Uterus (tissue), 2 donors: ENCODE results near the gene CYP26B1.

ENCODE experiments used
- POLR2A ChIP-seq, 2 donors: fragments of 450-650 bp; IDR thresholded peaks; one replicate each; pipeline ENCODE4 v1.6.1; 2016; ENCODE audit warnings: antibody characterized with exemption in 2 of 2, mild to moderate bottlenecking in 1 of 2, moderate library complexity in 1 of 2
- TF ChIP-seq, protein P1 (sequence below), 4 experiments: fragments of 200-600 bp in 2 of 4; fragments of 450-650 bp in 2 of 4; sonication (generic) in 2 of 4; IDR thresholded peaks; one replicate each; pipeline ENCODE4 v1.5.1; 2016 to 2019; ENCODE audit warnings: antibody characterized with exemption in 4 of 4, mild to moderate bottlenecking in 2 of 4, moderate library complexity in 1 of 4

DNA sequence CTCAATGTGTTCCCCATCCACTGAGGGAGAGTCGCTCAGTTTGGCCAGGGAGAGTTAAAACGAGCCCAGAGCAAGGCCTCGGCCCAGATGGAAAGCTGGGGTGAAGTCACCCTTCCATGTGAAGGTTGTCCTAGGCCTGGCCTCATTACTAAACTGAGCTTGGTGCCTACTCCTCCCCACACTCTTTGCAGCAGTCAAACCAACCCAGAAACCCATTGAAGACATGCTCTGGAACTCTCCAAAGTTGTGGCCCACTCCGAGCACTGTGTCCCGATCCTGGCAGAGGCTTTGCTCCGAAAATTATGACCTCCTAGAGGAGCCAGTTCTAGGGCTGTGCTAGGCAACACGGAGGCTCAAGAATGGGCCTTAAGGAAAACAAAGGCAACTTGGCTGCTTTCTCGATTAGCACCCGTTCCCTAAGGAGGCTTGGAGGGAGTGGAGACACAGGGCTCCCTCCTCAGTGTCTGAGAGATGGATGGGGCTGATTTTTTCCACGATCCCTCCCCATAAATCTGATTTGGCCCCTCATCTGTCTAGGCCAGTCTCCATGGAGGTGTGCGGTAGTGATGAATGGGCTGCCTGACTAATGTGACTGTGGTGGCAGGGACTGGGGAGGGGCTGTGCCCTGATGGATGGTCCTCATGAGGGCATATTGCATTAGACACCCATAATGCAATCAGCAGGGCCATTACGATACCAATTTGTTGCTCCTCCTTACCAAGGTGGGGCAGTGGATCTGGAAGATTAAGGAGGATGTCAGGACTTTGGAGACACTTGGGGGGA lies 11.7 kb upstream of the CYP26B1 start:
- TF ChIP-seq, protein P1, sequence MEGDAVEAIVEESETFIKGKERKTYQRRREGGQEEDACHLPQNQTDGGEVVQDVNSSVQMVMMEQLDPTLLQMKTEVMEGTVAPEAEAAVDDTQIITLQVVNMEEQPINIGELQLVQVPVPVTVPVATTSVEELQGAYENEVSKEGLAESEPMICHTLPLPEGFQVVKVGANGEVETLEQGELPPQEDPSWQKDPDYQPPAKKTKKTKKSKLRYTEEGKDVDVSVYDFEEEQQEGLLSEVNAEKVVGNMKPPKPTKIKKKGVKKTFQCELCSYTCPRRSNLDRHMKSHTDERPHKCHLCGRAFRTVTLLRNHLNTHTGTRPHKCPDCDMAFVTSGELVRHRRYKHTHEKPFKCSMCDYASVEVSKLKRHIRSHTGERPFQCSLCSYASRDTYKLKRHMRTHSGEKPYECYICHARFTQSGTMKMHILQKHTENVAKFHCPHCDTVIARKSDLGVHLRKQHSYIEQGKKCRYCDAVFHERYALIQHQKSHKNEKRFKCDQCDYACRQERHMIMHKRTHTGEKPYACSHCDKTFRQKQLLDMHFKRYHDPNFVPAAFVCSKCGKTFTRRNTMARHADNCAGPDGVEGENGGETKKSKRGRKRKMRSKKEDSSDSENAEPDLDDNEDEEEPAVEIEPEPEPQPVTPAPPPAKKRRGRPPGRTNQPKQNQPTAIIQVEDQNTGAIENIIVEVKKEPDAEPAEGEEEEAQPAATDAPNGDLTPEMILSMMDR (IDR thresholded peaks at IDR 0.05): no peak
- no peak for TF ChIP-seq POLR2A (IDR thresholded peaks at IDR 0.05)
